ENCODE data around the gene DVL3. TPM values are rescaled to one million over a fixed set of nuclear protein-coding genes. Genes with fewer than 3 reads are reported as not detected.

The DVL3 gene
- total and polyA plus RNA-seq, 2 donors from 2014 or later: 30.3 to 57.4 TPM

DNA sequence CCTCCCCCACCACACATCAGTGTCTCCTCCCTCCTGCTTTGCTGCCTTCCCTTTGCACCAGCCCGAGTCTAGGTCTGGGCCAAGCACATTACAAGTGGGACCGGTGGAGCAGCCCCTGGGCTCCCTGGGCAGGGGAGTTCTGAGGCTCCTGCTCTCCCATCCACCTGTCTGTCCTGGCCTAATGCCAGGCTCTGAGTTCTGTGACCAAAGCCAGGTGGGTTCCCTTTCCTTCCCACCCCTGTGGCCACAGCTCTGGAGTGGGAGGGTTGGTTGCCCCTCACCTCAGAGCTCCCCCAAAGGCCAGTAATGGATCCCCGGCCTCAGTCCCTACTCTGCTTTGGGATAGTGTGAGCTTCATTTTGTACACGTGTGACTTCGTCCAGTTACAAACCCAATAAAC, 28.5 kb downstream of the DVL3 start:
- intact Hi-C loops (cut with DNase I): no loop called here
- no peak for TF ChIP-seq CTCF (IDR thresholded peaks at IDR 0.05; ENCODE audit: borderline replicate concordance, extremely low read depth, insufficient read depth)
- Histone ChIP-seq H3K9ac (ENCODE audit: low read length in 3 of 3) (no peak overlapping the region), H3K4me1 (ENCODE audit: control insufficient read depth in 2 of 3, insufficient read depth in 2 of 3, low read depth in 1 of 3, low read length in 3 of 3) (peaks cover 0 to 13% (median 3%) of the 10 kb centered on the region in 3 donors), H3K27me3 (ENCODE audit: control insufficient read depth, insufficient read depth, low read length) (no peaks in the 10 kb centered on the region), H3K4me3 (ENCODE audit: low read length in 3 of 3) (no peak overlapping the region), H3K36me3 (ENCODE audit: control insufficient read depth in 2 of 3, insufficient read depth in 3 of 3, low read length in 3 of 3) (peaks cover 12 to 63% (median 42%) of the 10 kb centered on the region in 3 donors), H3K27ac (ENCODE audit: low read depth in 2 of 2, low read length in 2 of 2) (no peak overlapping the region), H3K9me3 (ENCODE audit: control insufficient read depth in 2 of 3, insufficient read depth in 1 of 3, low read length in 3 of 3) (no peaks in the 10 kb centered on the region)
- FAIRE-seq (no peak), DNase-seq (no peak)

GRCh38 chr3:184184546-184185230, 29.5 kb downstream of the DVL3 start:
- H3K9ac ChIP-seq (ENCODE audit: low read length in 3 of 3): peak overlapping the region in 1 of 3 donors; percentile 38
- no peak for DNase-seq
- H3K36me3 ChIP-seq (ENCODE audit: control insufficient read depth in 2 of 3, insufficient read depth in 3 of 3, low read length in 3 of 3): peaks cover 12 to 63% (median 50%) of the 10 kb centered on the region in 3 donors
- peak overlapping the region in 1 of 3 donors; percentile 56 for H3K4me3 ChIP-seq (ENCODE audit: low read length in 3 of 3)
- intact Hi-C loops (cut with DNase I): no loop called here
- no peaks in the 10 kb centered on the region for H3K9me3 ChIP-seq (ENCODE audit: control insufficient read depth in 2 of 3, insufficient read depth in 1 of 3, low read length in 3 of 3)
- TF ChIP-seq CTCF (IDR thresholded peaks at IDR 0.05; ENCODE audit: borderline replicate concordance, extremely low read depth, insufficient read depth): no peak
- peaks cover 0 to 13% (median 3%) of the 10 kb centered on the region in 3 donors for H3K4me1 ChIP-seq (ENCODE audit: control insufficient read depth in 2 of 3, insufficient read depth in 2 of 3, low read depth in 1 of 3, low read length in 3 of 3)
- no peaks in the 10 kb centered on the region for H3K27me3 ChIP-seq (ENCODE audit: control insufficient read depth, insufficient read depth, low read length)
- no peak overlapping the region for H3K27ac ChIP-seq (ENCODE audit: low read depth in 2 of 2, low read length in 2 of 2)
- FAIRE-seq: no peak

DNA sequence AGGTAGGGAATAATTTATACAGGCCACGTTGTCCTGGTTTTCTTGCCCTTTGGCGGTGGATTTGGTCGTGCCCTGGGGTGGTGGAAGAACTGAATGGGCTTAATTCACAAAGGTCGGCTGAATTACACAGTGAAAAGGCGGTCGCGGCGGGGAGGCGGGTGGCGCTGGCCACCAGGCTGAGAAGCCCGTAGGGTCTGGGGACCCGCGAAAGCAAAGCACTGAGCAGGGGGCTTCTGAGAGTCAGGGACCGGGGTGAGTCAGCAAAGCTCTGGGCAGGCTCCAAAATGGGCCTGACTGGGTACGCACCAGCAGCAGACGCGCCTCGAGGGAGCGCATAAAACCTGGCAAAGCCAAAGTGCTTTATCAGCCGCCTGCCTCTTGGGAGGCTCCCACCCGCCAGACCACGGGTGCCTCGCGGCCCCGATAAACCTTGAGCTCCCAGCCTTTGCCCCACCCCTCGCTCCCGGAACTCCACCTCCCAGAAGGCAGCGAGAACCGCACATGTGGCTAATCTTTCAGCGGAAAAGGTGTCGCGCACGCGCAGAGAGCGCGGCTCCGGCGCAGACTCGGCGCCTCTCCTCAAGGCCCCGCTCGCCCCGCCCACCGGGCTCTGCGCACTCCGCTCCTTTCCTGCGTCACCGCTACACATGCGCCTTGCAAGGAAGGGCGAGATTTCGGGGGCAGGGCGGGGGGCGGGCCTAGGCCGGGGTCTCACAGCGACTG, 30.4 kb downstream of the DVL3 start:
- intact Hi-C loops (cut with DNase I): no loop called here
- Histone ChIP-seq H3K36me3 (ENCODE audit: control insufficient read depth in 2 of 3, insufficient read depth in 3 of 3, low read length in 3 of 3) (peaks cover 12 to 63% (median 51%) of the 10 kb centered on the region in 3 donors), H3K4me3 (ENCODE audit: low read length in 3 of 3) (peak overlapping the region; percentile 93 to 98 (median 95)), H3K9ac (ENCODE audit: low read length in 3 of 3) (peak overlapping the region; percentile 58 to 93 (median 87)), H3K27me3 (ENCODE audit: control insufficient read depth, insufficient read depth, low read length) (no peaks in the 10 kb centered on the region), H3K4me1 (ENCODE audit: control insufficient read depth in 2 of 3, insufficient read depth in 2 of 3, low read depth in 1 of 3, low read length in 3 of 3) (peaks cover 0 to 13% (median 3%) of the 10 kb centered on the region in 3 donors), H3K9me3 (ENCODE audit: control insufficient read depth in 2 of 3, insufficient read depth in 1 of 3, low read length in 3 of 3) (no peaks in the 10 kb centered on the region), H3K27ac (ENCODE audit: low read depth in 2 of 2, low read length in 2 of 2) (peak overlapping the region; percentile 64 to 81)
- TF ChIP-seq CTCF (IDR thresholded peaks at IDR 0.05; ENCODE audit: borderline replicate concordance, extremely low read depth, insufficient read depth): no peak
- DNase-seq: peak; percentile 100
- FAIRE-seq: no peak

Data from kidney (tissue), 14 donors.